GM19372 (cell line): ENCODE data around the gene RPLP1.

ENCODE experiments used
- ATAC-seq: cut with Tn5 transposase; IDR thresholded peaks from one replicate; pipeline ENCODE4 v1.9.1; 2021; ENCODE audit warnings: mild to moderate bottlenecking, low read depth, moderate library complexity; ENCODE audit not compliant: unreplicated experiment

The RPLP1 gene

GRCh38 chr15:69466733-69467132, 14.1 kb downstream of the RPLP1 start:
- ATAC-seq, result no peak

GRCh38 chr15:69467636-69468035, 15.0 kb downstream of the RPLP1 start:
- ATAC-seq, result no peak

- no peak for ATAC-seq
Measured at GRCh38 chr15:69468241-69469121, 15.9 kb downstream of the RPLP1 start.

- no peak for ATAC-seq
Measured at GRCh38 chr15:69469467-69470201, 17.0 kb downstream of the RPLP1 start.

- no peak for ATAC-seq
Measured at GRCh38 chr15:69472046-69472445, 19.4 kb downstream of the RPLP1 start.

GRCh38 chr15:69472562-69472961, 19.9 kb downstream of the RPLP1 start:
- ATAC-seq, result no peak

GRCh38 chr15:69474291-69474690, 21.7 kb downstream of the RPLP1 start:
- ATAC-seq, result no peak

GRCh38 chr15:69474846-69475455, 22.3 kb downstream of the RPLP1 start:
- ATAC-seq, result no peak

GRCh38 chr15:69475769-69476358, 23.2 kb downstream of the RPLP1 start:
- ATAC-seq, result no peak

- no peak for ATAC-seq
Measured at GRCh38 chr15:69476704-69477473, 24.3 kb downstream of the RPLP1 start.

GRCh38 chr15:69478259-69478781, 25.7 kb downstream of the RPLP1 start:
- no peak for ATAC-seq

GRCh38 chr15:69479081-69479480, 26.5 kb downstream of the RPLP1 start:
- no peak for ATAC-seq

- no peak for ATAC-seq
Measured at GRCh38 chr15:69479971-69480370, 27.4 kb downstream of the RPLP1 start.

GRCh38 chr15:69480932-69481331, 28.3 kb downstream of the RPLP1 start:
- ATAC-seq, result no peak

GRCh38 chr15:69482686-69483256, 30.2 kb downstream of the RPLP1 start:
- ATAC-seq, result no peak

- no peak for ATAC-seq
Measured at GRCh38 chr15:69484837-69485236, 32.2 kb downstream of the RPLP1 start.

- no peak for ATAC-seq
Measured at GRCh38 chr15:69486481-69487110, 34.0 kb downstream of the RPLP1 start.

- ATAC-seq, result no peak
Measured at GRCh38 chr15:69489073-69489571, 36.5 kb downstream of the RPLP1 start.
